Fibroblast of skin of right biceps (primary cell): ENCODE data around the gene LILRB1.
A peak's percentile ranks its signal among the peaks of the same experiment; 100 is the strongest.
"Not testable (repeated sequence)": the region's sequence is repeated elsewhere in the genome, so short reads cannot be mapped to it uniquely, and the experiment has no call there.

Experiments
- DNase-seq: peaks from one replicate; pipeline ENCODE4 v3.0.0-alpha.2; 2013

LILRB1 gene

DNA sequence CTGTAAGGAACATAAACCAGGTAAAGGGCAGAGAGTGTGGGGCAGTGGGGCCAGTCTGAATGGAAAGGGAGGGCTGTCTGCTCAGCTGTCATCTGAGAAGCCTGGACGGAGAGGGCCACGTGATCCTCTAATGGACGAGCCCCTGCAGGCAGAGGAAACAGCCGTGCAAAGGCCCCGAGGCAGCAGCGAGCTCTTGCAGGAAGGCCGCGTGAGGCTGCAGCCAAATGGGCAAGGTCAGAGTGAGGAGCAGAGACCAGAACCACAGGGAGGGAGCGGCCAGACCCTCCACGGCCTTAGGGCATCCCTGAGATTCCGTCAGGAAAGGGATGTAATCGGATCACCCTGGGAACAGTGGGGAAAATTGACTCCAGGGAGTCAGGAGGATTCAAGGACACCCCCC lies 36.9 kb downstream of the LILRB1 start:
- no peak for DNase-seq

DNA sequence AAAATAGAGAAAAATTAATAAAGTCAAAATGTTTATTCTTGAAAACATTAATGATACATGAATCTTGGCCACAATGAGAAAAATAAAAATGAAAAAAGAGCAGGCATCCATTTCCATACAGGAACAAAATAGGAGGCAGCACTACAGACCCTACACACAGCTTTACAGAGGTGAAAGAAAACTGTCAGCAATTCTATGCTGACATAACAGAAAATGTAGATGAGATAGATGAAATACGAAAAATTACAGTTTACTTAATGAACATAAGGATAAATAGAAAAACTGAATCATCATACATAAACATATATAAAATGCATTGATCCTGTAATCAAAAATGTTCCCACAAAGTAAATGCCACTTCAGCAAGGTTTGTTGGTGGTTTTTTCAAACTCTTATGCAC lies 38.1 kb downstream of the LILRB1 start:
- no peak for DNase-seq

DNA sequence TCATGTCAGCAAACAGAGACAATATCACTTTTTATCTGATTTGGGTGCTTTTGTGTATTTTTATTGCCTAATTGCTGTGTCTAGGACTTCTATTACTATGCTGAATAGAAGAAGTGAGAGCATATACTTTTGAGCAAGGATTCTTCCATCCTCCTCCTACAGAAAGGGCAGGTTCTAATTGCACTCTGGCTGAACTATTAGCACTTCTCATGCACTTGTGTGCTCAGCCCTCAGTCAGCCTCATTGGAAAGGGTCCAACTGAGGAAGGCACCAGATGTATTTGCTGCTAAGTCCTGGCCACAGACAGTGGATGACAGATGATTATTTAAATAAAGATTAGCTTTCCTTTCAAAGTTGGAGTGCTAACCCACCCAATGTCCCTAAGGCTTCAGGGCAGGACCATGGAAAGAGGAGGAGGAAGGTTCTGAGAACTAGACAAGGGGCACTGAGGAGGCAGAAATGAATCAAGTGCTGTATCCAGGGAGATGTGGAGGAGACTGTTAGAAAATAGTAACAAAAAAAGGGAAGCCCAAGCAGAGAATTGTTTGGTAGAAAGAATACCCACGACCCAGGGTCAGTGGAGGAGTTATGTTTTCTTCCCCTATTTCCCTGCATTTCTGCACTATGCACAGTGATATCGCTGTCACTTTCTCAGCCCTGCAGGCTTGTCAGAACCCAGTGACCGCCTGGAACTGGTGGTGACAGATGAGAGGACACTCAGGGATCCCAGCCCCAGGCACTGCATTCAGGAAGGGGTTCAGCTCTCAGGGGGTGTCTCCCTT lies 40.5 kb downstream of the LILRB1 start:
- no peak for DNase-seq

DNA sequence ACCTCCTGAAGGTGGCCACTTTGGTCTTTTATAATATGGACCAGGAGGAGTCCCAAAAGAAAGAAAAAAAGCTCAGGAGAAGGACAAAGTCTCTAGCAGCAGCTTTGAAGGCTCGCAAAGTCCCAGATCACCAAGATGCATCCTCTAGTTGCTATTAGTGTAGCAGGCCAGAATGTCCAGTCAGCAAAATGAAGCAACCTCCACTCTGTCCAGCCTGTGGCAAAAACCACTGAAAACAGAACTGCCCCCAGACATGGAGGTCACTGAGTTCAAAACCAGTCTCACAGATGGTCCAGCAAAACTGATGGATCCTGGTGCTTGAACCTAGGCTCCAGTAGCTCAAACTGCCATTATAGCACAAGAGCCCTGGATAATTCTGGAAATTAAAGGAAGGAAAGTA lies 42.9 kb downstream of the LILRB1 start:
- DNase-seq: no peak

DNA sequence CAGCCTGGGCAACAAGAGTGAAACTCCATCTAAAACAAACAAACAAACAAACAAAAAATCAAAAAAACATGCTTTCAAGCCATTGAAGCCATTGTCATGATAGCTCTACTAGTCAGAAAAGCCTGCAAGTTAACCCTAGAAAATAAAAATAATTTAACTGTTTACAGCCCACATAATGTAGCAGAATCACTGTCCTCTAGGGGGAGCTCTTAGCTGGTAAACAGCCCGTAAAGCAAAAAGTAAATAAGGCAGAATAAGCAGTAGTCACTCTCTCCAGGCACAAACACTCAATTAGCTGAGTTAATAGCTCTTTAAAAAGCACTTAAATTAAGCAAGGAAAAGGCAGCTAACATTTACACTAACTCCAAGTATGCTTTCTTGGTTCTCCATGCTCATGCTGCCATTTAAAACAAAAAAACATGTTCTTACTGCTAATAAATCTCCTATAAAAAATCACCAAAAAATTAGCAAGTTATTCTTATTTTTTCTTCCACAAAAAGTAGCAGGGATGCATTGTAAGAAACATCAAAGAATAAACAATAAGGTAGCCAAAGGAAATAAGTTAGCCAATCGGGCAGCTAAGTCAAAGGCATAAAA lies 43.8 kb downstream of the LILRB1 start:
- no peak for DNase-seq

DNA sequence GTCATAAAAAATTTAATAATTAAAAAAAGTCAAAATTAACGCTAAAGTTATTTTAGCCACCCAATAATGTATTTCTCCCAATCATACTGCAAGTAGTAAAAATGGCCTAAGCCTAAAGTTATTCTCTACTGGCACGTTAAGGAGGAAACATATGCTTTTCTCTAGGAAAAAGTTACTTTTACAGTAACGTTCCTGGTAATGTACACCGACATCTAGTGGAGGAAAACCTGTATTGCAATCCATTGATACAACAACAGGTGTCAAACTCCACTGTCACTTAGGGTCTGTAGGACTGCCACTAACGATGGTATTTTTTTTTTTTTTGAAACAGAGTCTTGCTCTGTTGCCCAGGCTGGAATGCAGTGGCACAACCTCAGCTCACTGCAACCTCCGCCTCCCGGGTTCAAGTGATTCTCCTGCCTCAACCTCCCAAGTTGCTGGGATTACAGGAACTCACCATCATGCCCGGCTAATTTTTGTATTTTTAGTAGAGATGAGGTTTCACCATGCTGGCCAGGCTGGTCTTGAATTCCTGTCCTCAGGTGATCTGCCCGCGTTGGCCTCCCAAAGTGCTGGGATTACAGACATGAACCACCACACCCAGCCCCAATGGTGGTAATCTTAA lies 46.0 kb downstream of the LILRB1 start:
- peak; percentile 12 for DNase-seq

DNA sequence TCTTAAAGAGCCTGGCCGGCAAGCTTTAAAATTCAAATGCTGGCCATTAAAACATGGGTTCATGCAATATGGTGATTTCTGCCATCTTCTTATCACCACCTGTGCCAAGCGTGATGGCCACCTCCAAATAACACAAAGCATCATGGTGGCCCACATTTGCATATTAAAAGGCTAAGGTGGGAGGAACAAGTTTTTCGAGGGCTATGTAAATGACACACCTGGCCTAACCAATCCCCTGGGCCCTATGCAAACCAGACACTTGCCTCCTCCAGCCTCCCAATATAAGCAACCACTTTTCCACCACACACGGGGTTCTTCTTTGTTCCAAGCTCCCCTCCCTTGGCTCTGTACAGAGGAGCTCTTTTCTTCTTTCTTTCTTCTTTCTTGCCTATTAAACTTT lies 46.9 kb downstream of the LILRB1 start:
- DNase-seq: no peak

DNA sequence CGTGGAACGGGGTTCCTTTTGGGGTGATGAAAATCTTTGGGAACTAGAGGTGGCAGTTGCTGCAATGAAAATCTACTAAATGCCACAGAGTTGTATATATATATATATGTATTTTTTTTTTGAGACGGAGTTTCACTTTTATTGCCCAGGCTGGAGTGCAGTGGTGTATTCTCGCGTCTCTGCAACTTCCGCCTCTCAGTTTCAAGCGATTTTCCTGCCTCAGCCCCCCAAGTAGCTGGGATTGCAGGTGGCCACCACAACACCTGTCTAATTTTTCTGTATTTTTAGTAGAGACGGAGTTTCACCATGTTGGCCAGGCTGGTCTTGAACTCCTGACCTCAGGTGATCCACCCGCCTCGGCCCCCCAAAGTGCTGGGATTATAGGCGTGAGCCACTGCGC lies 51.3 kb downstream of the LILRB1 start:
- not testable (repeated sequence) for DNase-seq

DNA sequence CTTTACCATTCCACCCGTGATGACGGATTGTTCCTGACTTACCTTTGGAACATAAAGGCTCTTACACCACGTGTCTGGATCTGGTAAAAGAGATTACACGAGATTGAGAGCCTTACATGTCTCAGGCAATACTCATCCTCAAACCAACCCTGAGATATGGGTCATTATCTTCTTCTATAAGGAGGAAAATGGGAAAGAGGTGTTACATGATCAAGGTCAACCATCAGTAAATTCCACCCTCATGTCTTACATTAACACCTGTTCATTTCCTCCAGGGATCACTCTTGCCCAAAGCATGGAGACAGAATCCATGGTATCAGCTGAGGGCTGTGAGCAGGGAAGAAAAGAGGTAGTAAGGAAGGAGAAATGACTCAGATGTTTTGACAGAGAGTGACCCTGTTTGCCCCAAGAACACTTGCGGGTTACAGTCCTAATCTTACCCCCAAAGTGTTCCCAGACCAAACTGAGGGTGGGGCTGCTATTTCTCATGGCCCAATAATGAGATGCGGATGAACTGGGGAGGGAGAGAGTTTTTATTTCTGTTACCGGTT lies 52.1 kb downstream of the LILRB1 start:
- no peak for DNase-seq

DNA sequence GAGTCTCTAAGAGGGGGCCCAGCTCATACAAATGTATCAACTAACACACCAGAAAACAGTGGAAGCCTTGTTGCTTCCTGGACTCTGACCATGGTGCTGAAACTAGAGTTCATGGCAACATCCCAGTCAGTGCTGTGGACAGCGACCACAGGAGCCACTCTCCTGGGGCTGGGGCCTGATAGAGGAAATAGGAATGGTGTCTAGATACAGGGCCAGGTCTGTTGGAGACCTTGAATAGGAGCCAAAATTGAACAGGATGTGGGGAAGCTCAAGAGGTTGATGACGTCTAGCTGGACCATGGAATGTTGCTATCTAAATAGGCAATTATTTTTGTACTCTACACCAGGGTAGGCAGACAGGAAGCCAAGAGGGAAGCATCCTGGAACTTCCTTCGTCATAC lies 54.2 kb downstream of the LILRB1 start:
- no peak for DNase-seq
